HEK293 (cell line): ENCODE data around the gene SLC7A10.

Source experiments
- CTCF ChIA-PET: fragments of 350-600 bp; formaldehyde crosslinking; extraction: SDS; loops from one replicate; lab custom pipeline; 2021; ENCODE audit warnings: antibody characterized with exemption; lab: Yijun Ruan, JAX
- POLR2A ChIA-PET: fragments of 300-600 bp; formaldehyde crosslinking; extraction: SDS; loops from one replicate; lab custom pipeline; 2020; ENCODE audit warnings: antibody characterized with exemption, inconsistent platforms; lab: Yijun Ruan, JAX
- H3K27ac ChIP-seq: fragments of 200-500 bp; sonication (Bioruptor generic); 2 replicates; pipeline ENCODE4 v1.5.1; 2014; ENCODE audit warnings: low read depth, low read length, control low read depth, inconsistent platforms; ENCODE audit errors: extremely low read depth
- H3K36me3 ChIP-seq, 2 experiments: fragments of 200-500 bp in 1 of 2; sonication (Bioruptor generic) in 1 of 2; 1 replicate in 1 of 2; 2 replicates in 1 of 2; pipeline ENCODE4 v1.5.1; 2014 to 2017; ENCODE audit warnings: inconsistent platforms in 2 of 2, low read length in 2 of 2; ENCODE audit not compliant: control insufficient read depth in 2 of 2, insufficient read depth in 1 of 2
- H3K4me1 ChIP-seq: fragments of 200-500 bp; sonication (Bioruptor generic); 2 replicates; pipeline ENCODE4 v1.5.1; 2014; ENCODE audit warnings: mild to moderate bottlenecking, low read length, inconsistent platforms; ENCODE audit not compliant: control insufficient read depth, insufficient read depth
- H3K4me3 ChIP-seq: 2 replicates; pipeline ENCODE4 v1.5.1; 2011; ENCODE audit warnings: low read depth, mild to moderate bottlenecking, control low read depth, low read length, moderate library complexity
- H3K9me3 ChIP-seq: fragments of 200-500 bp; sonication (Bioruptor generic); 2 replicates; pipeline ENCODE4 v1.5.1; 2014; ENCODE audit warnings: low read depth, low read length, inconsistent platforms; ENCODE audit not compliant: control insufficient read depth, insufficient read depth
- BCL11B ChIP-seq: fragments of 450-650 bp; formaldehyde crosslinking; IDR thresholded peaks from 2 replicates; pipeline ENCODE4 v1.5.1; 2016; ENCODE audit warnings: low read depth, missing biosample characterization, missing genetic modification characterization
- EGR2 ChIP-seq: fragments of 450-650 bp; formaldehyde crosslinking; IDR thresholded peaks from 2 replicates; pipeline ENCODE4 v1.5.1; 2016; ENCODE audit warnings: low read depth, missing biosample characterization, missing genetic modification characterization
- GLI2 ChIP-seq: fragments of 450-650 bp; formaldehyde crosslinking; IDR thresholded peaks from 2 replicates; pipeline ENCODE4; 2017; ENCODE audit warnings: missing biosample characterization, missing genetic modification characterization, low read depth, borderline replicate concordance
- GLIS1 ChIP-seq: fragments of 450-650 bp; formaldehyde crosslinking; IDR thresholded peaks from 2 replicates; pipeline ENCODE4 v1.5.1; 2016; ENCODE audit warnings: missing biosample characterization, missing genetic modification characterization
- GLIS2 ChIP-seq: fragments of 450-650 bp; formaldehyde crosslinking; IDR thresholded peaks from 2 replicates; pipeline ENCODE4 v1.5.1; 2016; ENCODE audit warnings: missing biosample characterization, missing genetic modification characterization
- HOXA7 ChIP-seq: sonication (generic); formaldehyde crosslinking; IDR thresholded peaks from 2 replicates; pipeline ENCODE4 v1.8.1; 2022; ENCODE audit warnings: missing genetic modification reagents, borderline replicate concordance
- MZF1 ChIP-seq: fragments of 450-650 bp; formaldehyde crosslinking; IDR thresholded peaks from 2 replicates; pipeline ENCODE4 v1.5.1; 2017; ENCODE audit warnings: missing biosample characterization, missing genetic modification characterization, borderline replicate concordance
- OSR2 ChIP-seq: fragments of 450-650 bp; formaldehyde crosslinking; IDR thresholded peaks from 2 replicates; pipeline ENCODE4 v1.5.1; 2016; ENCODE audit warnings: missing biosample characterization, missing genetic modification characterization
- PRDM1 ChIP-seq: fragments of 450-650 bp; formaldehyde crosslinking; IDR thresholded peaks from 2 replicates; pipeline ENCODE4; 2016; ENCODE audit warnings: missing biosample characterization, missing genetic modification characterization
- ZNF155 ChIP-seq: fragments of 450-650 bp; formaldehyde crosslinking; IDR thresholded peaks from 2 replicates; pipeline ENCODE4 v1.5.1; 2016; ENCODE audit warnings: missing biosample characterization, missing genetic modification characterization
- ZNF16 ChIP-seq: fragments of 450-650 bp; formaldehyde crosslinking; IDR thresholded peaks from 2 replicates; pipeline ENCODE4 v1.5.1; 2016; ENCODE audit warnings: low read depth, missing biosample characterization, missing genetic modification characterization
- ZNF239 ChIP-seq: fragments of 450-650 bp; formaldehyde crosslinking; IDR thresholded peaks from 2 replicates; pipeline ENCODE4 v1.5.1; 2016; ENCODE audit warnings: missing biosample characterization, missing genetic modification characterization
- ZNF266 ChIP-seq: fragments of 450-650 bp; formaldehyde crosslinking; IDR thresholded peaks from 2 replicates; pipeline ENCODE4 v1.5.1; 2016; ENCODE audit warnings: missing biosample characterization, missing genetic modification characterization, low read depth
- ZNF37A ChIP-seq: fragments of 450-650 bp; IDR thresholded peaks from 2 replicates; pipeline ENCODE4 v1.5.1; 2018; ENCODE audit warnings: missing biosample characterization, missing genetic modification characterization
- ZNF423 ChIP-seq: fragments of 450-650 bp; formaldehyde crosslinking; IDR thresholded peaks from 2 replicates; pipeline ENCODE4 v1.5.1; 2016; ENCODE audit warnings: missing biosample characterization, missing genetic modification characterization
- ZNF426 ChIP-seq: fragments of 450-650 bp; formaldehyde crosslinking; IDR thresholded peaks from 2 replicates; pipeline ENCODE4 v1.5.1; 2017; ENCODE audit warnings: missing biosample characterization, missing genetic modification characterization, mild to moderate bottlenecking, inconsistent platforms, moderate library complexity
- ZNF555 ChIP-seq: fragments of 450-650 bp; formaldehyde crosslinking; conservative IDR thresholded peaks from 2 replicates; pipeline ENCODE4 v1.5.1; 2017; ENCODE audit warnings: missing biosample characterization, mild to moderate bottlenecking, missing genetic modification characterization, inconsistent platforms
- ZNF600 ChIP-seq: fragments of 450-650 bp; formaldehyde crosslinking; IDR thresholded peaks from 2 replicates; pipeline ENCODE4 v1.5.1; 2016; ENCODE audit warnings: missing biosample characterization, missing genetic modification characterization
- ZSCAN23 ChIP-seq: fragments of 450-650 bp; formaldehyde crosslinking; IDR thresholded peaks from 2 replicates; pipeline ENCODE4 v1.5.1; 2016; ENCODE audit warnings: missing biosample characterization, missing genetic modification characterization
- ZXDB ChIP-seq: fragments of 450-650 bp; formaldehyde crosslinking; IDR thresholded peaks from 2 replicates; pipeline ENCODE4 v1.5.1; 2016; ENCODE audit warnings: missing biosample characterization, missing genetic modification characterization
- TF ChIP-seq, protein P1 (sequence below): fragments of 450-650 bp; formaldehyde crosslinking; IDR thresholded peaks from 2 replicates; pipeline ENCODE4 v1.5.1; 2016; ENCODE audit warnings: missing biosample characterization, missing genetic modification characterization
- TF ChIP-seq, protein P2 (sequence below): fragments of 450-650 bp; formaldehyde crosslinking; IDR thresholded peaks from 2 replicates; pipeline ENCODE4 v1.5.1; 2017; ENCODE audit warnings: missing biosample characterization, missing genetic modification characterization

Gene SLC7A10

GRCh38 chr19:33206261-33207039 lies 19.2 kb downstream of the SLC7A10 start:
- Histone ChIP-seq H3K4me1 (no peaks in the 10 kb centered on the region), H3K4me3 (no peak overlapping the region), H3K36me3 (peaks cover 24 to 56% of the 10 kb centered on the region in 2 experiments), H3K27ac (no peak overlapping the region), H3K9me3 (no peaks in the 10 kb centered on the region)
- peak; percentile 12; the same call in 1 of the 2 replicates for TF ChIP-seq GLIS2 (tag by site-specific recombination)
- no peak for TF ChIP-seq EGR2 (tag by site-specific recombination)
- POLR2A ChIA-PET = no interaction called here
- CTCF ChIA-PET = no interaction called here

DNA sequence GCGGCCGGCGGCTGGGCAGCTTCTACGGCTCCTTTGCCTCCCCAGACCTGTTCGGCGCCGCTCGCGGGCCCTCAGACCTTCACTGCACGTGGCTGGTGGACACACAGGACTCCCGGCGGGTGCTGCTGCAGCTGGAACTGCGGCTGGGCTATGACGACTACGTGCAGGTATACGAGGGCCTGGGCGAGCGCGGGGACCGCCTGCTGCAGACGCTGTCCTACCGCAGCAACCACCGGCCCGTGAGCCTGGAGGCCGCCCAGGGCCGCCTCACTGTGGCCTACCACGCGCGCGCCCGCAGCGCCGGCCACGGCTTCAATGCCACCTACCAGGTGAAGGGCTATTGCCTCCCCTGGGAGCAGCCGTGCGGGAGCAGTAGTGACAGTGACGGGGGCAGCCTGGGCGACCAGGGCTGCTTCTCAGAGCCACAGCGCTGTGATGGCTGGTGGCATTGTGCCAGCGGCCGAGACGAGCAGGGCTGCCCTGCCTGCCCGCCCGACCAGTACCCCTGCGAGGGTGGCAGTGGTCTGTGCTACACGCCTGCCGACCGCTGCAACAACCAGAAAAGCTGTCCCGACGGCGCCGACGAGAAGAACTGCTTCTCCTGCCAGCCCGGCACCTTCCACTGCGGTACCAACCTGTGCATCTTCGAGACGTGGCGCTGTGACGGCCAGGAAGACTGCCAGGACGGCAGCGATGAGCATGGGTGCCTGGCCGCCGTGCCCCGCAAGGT lies 20.0 kb downstream of the SLC7A10 start:
- CTCF ChIA-PET = no interaction called here
- TF ChIP-seq, protein P1, sequence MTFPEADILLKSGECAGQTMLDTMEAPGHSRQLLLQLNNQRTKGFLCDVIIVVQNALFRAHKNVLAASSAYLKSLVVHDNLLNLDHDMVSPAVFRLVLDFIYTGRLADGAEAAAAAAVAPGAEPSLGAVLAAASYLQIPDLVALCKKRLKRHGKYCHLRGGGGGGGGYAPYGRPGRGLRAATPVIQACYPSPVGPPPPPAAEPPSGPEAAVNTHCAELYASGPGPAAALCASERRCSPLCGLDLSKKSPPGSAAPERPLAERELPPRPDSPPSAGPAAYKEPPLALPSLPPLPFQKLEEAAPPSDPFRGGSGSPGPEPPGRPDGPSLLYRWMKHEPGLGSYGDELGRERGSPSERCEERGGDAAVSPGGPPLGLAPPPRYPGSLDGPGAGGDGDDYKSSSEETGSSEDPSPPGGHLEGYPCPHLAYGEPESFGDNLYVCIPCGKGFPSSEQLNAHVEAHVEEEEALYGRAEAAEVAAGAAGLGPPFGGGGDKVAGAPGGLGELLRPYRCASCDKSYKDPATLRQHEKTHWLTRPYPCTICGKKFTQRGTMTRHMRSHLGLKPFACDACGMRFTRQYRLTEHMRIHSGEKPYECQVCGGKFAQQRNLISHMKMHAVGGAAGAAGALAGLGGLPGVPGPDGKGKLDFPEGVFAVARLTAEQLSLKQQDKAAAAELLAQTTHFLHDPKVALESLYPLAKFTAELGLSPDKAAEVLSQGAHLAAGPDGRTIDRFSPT (tag by site-specific recombination) = peak; percentile 90; the same call in 1 of the 2 replicates
- TF ChIP-seq ZNF426 (no peak), ZNF600 (peak; percentile 75)
- TF ChIP-seq, all 188 proteins: peak for 2

GRCh38 chr19:33205110-33205509 lies 20.5 kb downstream of the SLC7A10 start:
- H3K4me3 ChIP-seq = no peak overlapping the region
- TF ChIP-seq BCL11B = 0 out of 2 replicates have a peak, but pooled peaks have one; percentile 8
- no peak for TF ChIP-seq HOXA7 (CRISPR knock-in tag)
- TF ChIP-seq, all 188 proteins: peak for 1
- ChIA-PET POLR2A (no interaction called here), CTCF (no interaction called here)
- Histone ChIP-seq H3K27ac (no peak overlapping the region), H3K36me3 (peaks cover 26 to 65% of the 10 kb centered on the region in 2 experiments), H3K4me1 (no peaks in the 10 kb centered on the region), H3K9me3 (no peaks in the 10 kb centered on the region)

More for the DNA sequence above, 20.0 kb downstream of the SLC7A10 start:
- Histone ChIP-seq H3K4me3 (no peak overlapping the region), H3K4me1 (no peaks in the 10 kb centered on the region), H3K36me3 (peaks cover 24 to 62% of the 10 kb centered on the region in 2 experiments), H3K27ac (no peak overlapping the region), H3K9me3 (no peaks in the 10 kb centered on the region)
- POLR2A ChIA-PET = no interaction called here

GRCh38 chr19:33204136-33204973 lies 21.3 kb downstream of the SLC7A10 start:
- Histone ChIP-seq H3K27ac (no peak overlapping the region), H3K4me3 (no peak overlapping the region), H3K36me3 (peaks cover 29 to 71% of the 10 kb centered on the region in 2 experiments), H3K9me3 (no peaks in the 10 kb centered on the region), H3K4me1 (no peaks in the 10 kb centered on the region)
- CTCF ChIA-PET = interaction anchor here (0.8 kb wide), 1 partner anchor 20 kb away, joined by 3 read pairs; no protein-coding TSS in a partner anchor
- POLR2A ChIA-PET = interaction anchor here (1.0 kb wide), 1 partner anchor 10 kb away, joined by 4 read pairs; no protein-coding TSS in a partner anchor
- TF ChIP-seq ZNF423 (tag by site-specific recombination) (no peak), ZNF37A (tag by site-specific recombination) (no peak), MZF1 (no peak), ZNF16 (no peak), ZSCAN23 (tag by site-specific recombination) (no peak), ZNF600 (peak; percentile 68; the same call in 1 of the 2 replicates), GLI2 (tag by site-specific recombination) (no peak), ZNF555 (tag by site-specific recombination) (no peak), ZXDB (tag by site-specific recombination) (no peak), PRDM1 (tag by site-specific recombination) (no peak), GLIS1 (tag by site-specific recombination) (no peak), ZNF239 (tag by site-specific recombination) (no peak), ZNF155 (tag by site-specific recombination) (no peak), ZNF266 (tag by site-specific recombination) (no peak), OSR2 (no peak)
- TF ChIP-seq, protein P2, sequence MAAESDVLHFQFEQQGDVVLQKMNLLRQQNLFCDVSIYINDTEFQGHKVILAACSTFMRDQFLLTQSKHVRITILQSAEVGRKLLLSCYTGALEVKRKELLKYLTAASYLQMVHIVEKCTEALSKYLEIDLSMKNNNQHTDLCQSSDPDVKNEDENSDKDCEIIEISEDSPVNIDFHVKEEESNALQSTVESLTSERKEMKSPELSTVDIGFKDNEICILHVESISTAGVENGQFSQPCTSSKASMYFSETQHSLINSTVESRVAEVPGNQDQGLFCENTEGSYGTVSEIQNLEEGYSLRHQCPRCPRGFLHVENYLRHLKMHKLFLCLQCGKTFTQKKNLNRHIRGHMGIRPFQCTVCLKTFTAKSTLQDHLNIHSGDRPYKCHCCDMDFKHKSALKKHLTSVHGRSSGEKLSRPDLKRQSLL = peak; percentile 42; the same call in 1 of the 2 replicates
